ENCODE results near the gene RNU1-2. TPM values are rescaled to one million over a fixed set of nuclear protein-coding genes. Genes with fewer than 3 reads are reported as not detected.

Gene RNU1-2
- total RNA-seq, 1 experiment from 2014 or later = 2,051 TPM

DNA sequence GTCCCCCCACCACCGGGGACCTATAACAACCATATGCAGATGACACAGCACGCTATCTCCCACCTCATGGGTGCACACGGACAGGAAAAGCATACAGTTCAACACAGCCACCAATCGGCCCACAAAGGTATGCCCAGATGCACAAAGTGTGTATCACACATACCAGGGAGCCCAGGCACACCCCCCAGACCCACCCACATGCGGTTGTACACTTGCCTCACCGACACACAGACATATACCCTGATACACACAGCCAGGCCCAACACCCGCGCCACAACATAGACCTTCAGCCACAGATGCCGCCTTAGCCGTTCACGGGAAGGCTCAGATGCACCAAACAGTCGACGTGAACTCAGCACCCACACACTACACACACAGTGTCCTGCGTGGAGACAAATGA lies 31.5 kb downstream of the RNU1-2 start:
- Histone ChIP-seq H3K23ac (ENCODE audit: insufficient read length, low read depth, low read length) (no peak overlapping the region), H3K23me2 (ENCODE audit: insufficient read length, low read depth, low read length, poor library complexity, severe bottlenecking) (no peaks in the 10 kb centered on the region), H3K27me3 (ENCODE audit: insufficient read depth, low read length) (no peaks in the 10 kb centered on the region), H3K9ac (ENCODE audit: extremely low read depth, insufficient read length, low read length) (no peak overlapping the region), H3K4ac (ENCODE audit: low read depth, low read length) (no peak overlapping the region), H4K8ac (replicated peaks; ENCODE audit: insufficient read length, low read depth, low read length) (no peak overlapping the region), H3K9me3 (ENCODE audit: control insufficient read depth, low read depth, low read length) (no peaks in the 10 kb centered on the region), H2BK20ac (ENCODE audit: low read depth, low read length, poor library complexity, severe bottlenecking) (no peak overlapping the region), H2BK5ac (ENCODE audit: insufficient read length, low read length) (no peak overlapping the region), H3K4me2 (ENCODE audit: insufficient read depth, insufficient read length, low read length) (no peak overlapping the region), H3K14ac (ENCODE audit: insufficient read depth, low read length) (0 out of 2 replicates have a peak overlapping the region, but pooled peaks have one; percentile 19), H3K27ac (ENCODE audit: insufficient read length, low read depth, low read length) (no peak overlapping the region), H3K56ac (ENCODE audit: insufficient read length, low read depth, low read length) (no peak overlapping the region), H2BK15ac (ENCODE audit: low read depth, low read length) (no peak overlapping the region), H2AFZ (ENCODE audit: low read length) (no peak overlapping the region), H3K18ac (ENCODE audit: insufficient read length, low read depth, low read length) (peak overlapping the region; percentile 39), H3K4me1 (ENCODE audit: insufficient read depth, low read length) (no peaks in the 10 kb centered on the region), H4K5ac (ENCODE audit: insufficient read length, low read depth, low read length) (no peak overlapping the region), H2BK12ac (ENCODE audit: insufficient read length, low read depth, low read length) (no peak overlapping the region), H2AK5ac (ENCODE audit: insufficient read length, low read length) (no peak overlapping the region), H2BK120ac (ENCODE audit: low read depth, low read length, poor library complexity, severe bottlenecking) (no peak overlapping the region), H3K79me2 (ENCODE audit: insufficient read depth, low read length) (peaks cover 6% of the 10 kb centered on the region; the same call in 1 of the 2 replicates), H4K91ac (ENCODE audit: insufficient read length, low read depth, low read length) (no peak overlapping the region), H3T11ph (ENCODE audit: low read length) (no peak overlapping the region), H3K79me1 (ENCODE audit: insufficient read depth, low read depth, low read length, poor library complexity, severe bottlenecking) (no peaks in the 10 kb centered on the region), H4K20me1 (ENCODE audit: control insufficient read depth, insufficient read depth, insufficient read length) (no peaks in the 10 kb centered on the region)
- H3K9me3 Mint-ChIP-seq = no peaks in the 10 kb centered on the region
- H3K4me1 Mint-ChIP-seq = peaks cover 23 to 41% of the 10 kb centered on the region in 2 experiments
- WGBS (ENCODE audit: extremely low coverage, insufficient read length, low lambda C conversion rate) = no CpG with 5 or more reads among the region's 14 CpGs
- peak overlapping the region; percentile 11 to 74 (median 60); a peak in 5 of 7 replicates for H3K27ac Mint-ChIP-seq
- H3K36me3 Mint-ChIP-seq (ENCODE audit: insufficient read depth in 1 of 3, low read depth in 3 of 3) = peaks cover 12 to 24% (median 15%) of the 10 kb centered on the region in 3 experiments
- H3K4me3 Mint-ChIP-seq = no peak overlapping the region; a peak in 1 of 5 replicates
- TF ChIP-seq, protein P1, sequence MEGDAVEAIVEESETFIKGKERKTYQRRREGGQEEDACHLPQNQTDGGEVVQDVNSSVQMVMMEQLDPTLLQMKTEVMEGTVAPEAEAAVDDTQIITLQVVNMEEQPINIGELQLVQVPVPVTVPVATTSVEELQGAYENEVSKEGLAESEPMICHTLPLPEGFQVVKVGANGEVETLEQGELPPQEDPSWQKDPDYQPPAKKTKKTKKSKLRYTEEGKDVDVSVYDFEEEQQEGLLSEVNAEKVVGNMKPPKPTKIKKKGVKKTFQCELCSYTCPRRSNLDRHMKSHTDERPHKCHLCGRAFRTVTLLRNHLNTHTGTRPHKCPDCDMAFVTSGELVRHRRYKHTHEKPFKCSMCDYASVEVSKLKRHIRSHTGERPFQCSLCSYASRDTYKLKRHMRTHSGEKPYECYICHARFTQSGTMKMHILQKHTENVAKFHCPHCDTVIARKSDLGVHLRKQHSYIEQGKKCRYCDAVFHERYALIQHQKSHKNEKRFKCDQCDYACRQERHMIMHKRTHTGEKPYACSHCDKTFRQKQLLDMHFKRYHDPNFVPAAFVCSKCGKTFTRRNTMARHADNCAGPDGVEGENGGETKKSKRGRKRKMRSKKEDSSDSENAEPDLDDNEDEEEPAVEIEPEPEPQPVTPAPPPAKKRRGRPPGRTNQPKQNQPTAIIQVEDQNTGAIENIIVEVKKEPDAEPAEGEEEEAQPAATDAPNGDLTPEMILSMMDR (conservative IDR thresholded peaks at IDR 0.05) = no peak
- no peaks in the 10 kb centered on the region for H3K27me3 Mint-ChIP-seq (ENCODE audit: low read depth)
- DNase-seq = no peak
